22Rv1 (cell line): ENCODE measurements around the gene NR1D2.

Source experiments
- ZFX ChIP-seq: fragments of 450-650 bp; IDR thresholded peaks from 2 replicates; pipeline ENCODE4 v1.6.1; 2017; ENCODE audit warnings: antibody characterized with exemption, borderline replicate concordance
- TF ChIP-seq, protein P1 (sequence below): fragments of 450-650 bp; IDR thresholded peaks from 2 replicates; pipeline ENCODE4 v1.5.1; 2017; ENCODE audit warnings: mild to moderate bottlenecking

DNA sequence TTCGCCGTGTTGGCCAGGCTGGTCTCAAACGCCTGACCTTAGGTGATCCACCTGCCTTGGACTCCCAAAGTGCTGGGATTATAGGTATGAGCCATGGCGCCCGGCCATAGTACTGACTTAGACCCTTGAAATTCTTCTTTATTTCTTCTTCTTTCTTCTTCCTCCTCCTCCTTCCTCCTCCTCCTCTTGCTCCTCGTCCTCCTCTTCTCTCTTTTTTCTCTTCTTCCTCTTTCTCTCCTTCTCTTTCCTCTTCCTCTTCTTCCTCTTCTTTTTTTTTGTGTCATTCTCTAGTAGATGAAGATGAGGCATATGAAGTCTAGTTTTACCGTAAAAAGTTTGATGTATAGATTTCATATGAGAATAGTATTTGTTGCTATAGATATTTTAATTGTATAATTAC, 18.8 kb upstream of the NR1D2 start:
- TF ChIP-seq, protein P1, sequence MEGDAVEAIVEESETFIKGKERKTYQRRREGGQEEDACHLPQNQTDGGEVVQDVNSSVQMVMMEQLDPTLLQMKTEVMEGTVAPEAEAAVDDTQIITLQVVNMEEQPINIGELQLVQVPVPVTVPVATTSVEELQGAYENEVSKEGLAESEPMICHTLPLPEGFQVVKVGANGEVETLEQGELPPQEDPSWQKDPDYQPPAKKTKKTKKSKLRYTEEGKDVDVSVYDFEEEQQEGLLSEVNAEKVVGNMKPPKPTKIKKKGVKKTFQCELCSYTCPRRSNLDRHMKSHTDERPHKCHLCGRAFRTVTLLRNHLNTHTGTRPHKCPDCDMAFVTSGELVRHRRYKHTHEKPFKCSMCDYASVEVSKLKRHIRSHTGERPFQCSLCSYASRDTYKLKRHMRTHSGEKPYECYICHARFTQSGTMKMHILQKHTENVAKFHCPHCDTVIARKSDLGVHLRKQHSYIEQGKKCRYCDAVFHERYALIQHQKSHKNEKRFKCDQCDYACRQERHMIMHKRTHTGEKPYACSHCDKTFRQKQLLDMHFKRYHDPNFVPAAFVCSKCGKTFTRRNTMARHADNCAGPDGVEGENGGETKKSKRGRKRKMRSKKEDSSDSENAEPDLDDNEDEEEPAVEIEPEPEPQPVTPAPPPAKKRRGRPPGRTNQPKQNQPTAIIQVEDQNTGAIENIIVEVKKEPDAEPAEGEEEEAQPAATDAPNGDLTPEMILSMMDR, result no peak
- TF ChIP-seq ZFX, result no peak
